HEK293T (cell line): ENCODE data around the gene DUOX1.

Experiments used
- ARNT ChIP-seq: fragments of 450-650 bp; IDR thresholded peaks from 2 replicates; pipeline ENCODE4 v1.6.1; 2017; ENCODE audit warnings: mild to moderate bottlenecking
- CTBP1 ChIP-seq: fragments of 450-650 bp; IDR thresholded peaks from 2 replicates; pipeline ENCODE4 v1.6.1; 2016; ENCODE audit warnings: borderline replicate concordance
- FOXM1 ChIP-seq: fragments of 450-650 bp; IDR thresholded peaks from 2 replicates; pipeline ENCODE4 v1.6.1; 2017; ENCODE audit warnings: mild to moderate bottlenecking, borderline replicate concordance
- HDGF ChIP-seq: fragments of 450-650 bp; IDR thresholded peaks from 2 replicates; pipeline ENCODE4 v1.6.1; 2017; ENCODE audit warnings: antibody characterized with exemption, borderline replicate concordance
- NFRKB ChIP-seq: fragments of 450-650 bp; IDR thresholded peaks from 2 replicates; pipeline ENCODE4 v1.6.1; 2016; ENCODE audit warnings: mild to moderate bottlenecking, moderate library complexity
- SP1 ChIP-seq: fragments of 450-650 bp; IDR thresholded peaks from 2 replicates; pipeline ENCODE4 v1.6.1; 2017
- SUZ12 ChIP-seq: fragments of 450-650 bp; IDR thresholded peaks from 2 replicates; pipeline ENCODE4 v1.6.1; 2016; ENCODE audit warnings: mild to moderate bottlenecking

- TF ChIP-seq HDGF (no peak), CTBP1 (no peak), SP1 (no peak), ARNT (no peak), SUZ12 (no peak), NFRKB (no peak), FOXM1 (no peak)
Observed at GRCh38 chr15:45201869-45202268, 72.1 kb downstream of the DUOX1 start.
